IPS-NIHi7 (cell line): ENCODE data around the gene FOXP4.

Experiments
- DNase-seq: peaks from one replicate; pipeline ENCODE4 v3.0.0; 2012; ENCODE audit warnings: mixed read lengths; ENCODE audit errors: extremely low spot score

Gene FOXP4

GRCh38 chr6:41624621-41625380, 78.6 kb downstream of the FOXP4 start:
- no peak for DNase-seq

GRCh38 chr6:41625442-41625841, 79.3 kb downstream of the FOXP4 start:
- DNase-seq: no peak

GRCh38 chr6:41626022-41626421, 79.8 kb downstream of the FOXP4 start:
- DNase-seq: no peak

GRCh38 chr6:41626917-41627316, 80.7 kb downstream of the FOXP4 start:
- DNase-seq: no peak

- DNase-seq: no peak
Observed at GRCh38 chr6:41629128-41629527, 82.9 kb downstream of the FOXP4 start.

GRCh38 chr6:41630069-41630468, 83.9 kb downstream of the FOXP4 start:
- DNase-seq: no peak

- DNase-seq: no peak
Observed at GRCh38 chr6:41630946-41631345, 84.8 kb downstream of the FOXP4 start.

GRCh38 chr6:41633056-41633634, 87.0 kb downstream of the FOXP4 start:
- no peak for DNase-seq

GRCh38 chr6:41634657-41635056, 88.5 kb downstream of the FOXP4 start:
- peak; percentile 59 for DNase-seq

- DNase-seq: no peak
Observed at GRCh38 chr6:41635365-41635764, 89.2 kb downstream of the FOXP4 start.

GRCh38 chr6:41636833-41637193, 90.6 kb downstream of the FOXP4 start:
- peak; percentile 84 for DNase-seq

GRCh38 chr6:41637194-41638001, 91.2 kb downstream of the FOXP4 start:
- DNase-seq: peak; percentile 62

- DNase-seq: peak; percentile 84
Observed at GRCh38 chr6:41638002-41638934, 92.1 kb downstream of the FOXP4 start, which contains the start of gene MDFI. Gene MDFI (plus strand): TSS chr6:41638468. CDS start chr6:41638750, 282 bp downstream.

- DNase-seq: peak; percentile 64
Observed at GRCh38 chr6:41638935-41639808, 93.0 kb downstream of the FOXP4 start.

GRCh38 chr6:41639809-41640371, 93.7 kb downstream of the FOXP4 start:
- DNase-seq: no peak

- no peak for DNase-seq
Observed at GRCh38 chr6:41640426-41640825, 94.2 kb downstream of the FOXP4 start.

- DNase-seq: no peak
Observed at GRCh38 chr6:41641352-41641925, 95.3 kb downstream of the FOXP4 start.

- DNase-seq: no peak
Observed at GRCh38 chr6:41642090-41642959, 96.1 kb downstream of the FOXP4 start.
